Tibial nerve (tissue), 4 donors: ENCODE data around the gene PRRT4.

Source experiments
- EP300 ChIP-seq, 2 donors: sonication (generic); formaldehyde crosslinking; IDR thresholded peaks; one replicate each; pipeline ENCODE4 v1.6.1; 2017; ENCODE audit warnings: antibody characterized with exemption in 2 of 2, mild to moderate bottlenecking in 1 of 2
- TF ChIP-seq, protein P1 (sequence below), 5 experiments: fragments of 200-600 bp in 3 of 5; fragments of 450-650 bp in 2 of 5; sonication (generic) in 3 of 5; IDR thresholded peaks; one replicate each; pipeline ENCODE4 v1.5.1; 2016 to 2019; ENCODE audit warnings: antibody characterized with exemption in 5 of 5, mild to moderate bottlenecking in 3 of 5, moderate library complexity in 2 of 5

DNA sequence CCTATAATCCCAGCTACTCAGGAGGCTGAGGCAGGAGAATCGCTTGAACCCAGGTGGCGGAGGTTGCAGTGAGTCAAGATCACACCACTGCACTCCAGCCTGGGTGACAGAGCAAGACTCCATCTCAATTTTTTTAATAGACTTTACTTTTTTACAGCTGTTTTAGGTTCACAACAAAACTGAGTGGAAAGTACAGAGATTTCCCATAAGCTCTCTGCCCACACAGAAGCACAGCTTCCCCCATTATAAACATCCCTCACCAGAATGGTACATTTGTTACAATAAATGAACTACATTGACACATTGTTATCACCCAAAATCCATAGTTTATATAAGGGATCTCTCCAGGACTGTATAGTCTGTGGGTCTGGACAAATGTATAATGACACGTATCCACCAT lies 14.6 kb upstream of the PRRT4 start:
- TF ChIP-seq, protein P1, sequence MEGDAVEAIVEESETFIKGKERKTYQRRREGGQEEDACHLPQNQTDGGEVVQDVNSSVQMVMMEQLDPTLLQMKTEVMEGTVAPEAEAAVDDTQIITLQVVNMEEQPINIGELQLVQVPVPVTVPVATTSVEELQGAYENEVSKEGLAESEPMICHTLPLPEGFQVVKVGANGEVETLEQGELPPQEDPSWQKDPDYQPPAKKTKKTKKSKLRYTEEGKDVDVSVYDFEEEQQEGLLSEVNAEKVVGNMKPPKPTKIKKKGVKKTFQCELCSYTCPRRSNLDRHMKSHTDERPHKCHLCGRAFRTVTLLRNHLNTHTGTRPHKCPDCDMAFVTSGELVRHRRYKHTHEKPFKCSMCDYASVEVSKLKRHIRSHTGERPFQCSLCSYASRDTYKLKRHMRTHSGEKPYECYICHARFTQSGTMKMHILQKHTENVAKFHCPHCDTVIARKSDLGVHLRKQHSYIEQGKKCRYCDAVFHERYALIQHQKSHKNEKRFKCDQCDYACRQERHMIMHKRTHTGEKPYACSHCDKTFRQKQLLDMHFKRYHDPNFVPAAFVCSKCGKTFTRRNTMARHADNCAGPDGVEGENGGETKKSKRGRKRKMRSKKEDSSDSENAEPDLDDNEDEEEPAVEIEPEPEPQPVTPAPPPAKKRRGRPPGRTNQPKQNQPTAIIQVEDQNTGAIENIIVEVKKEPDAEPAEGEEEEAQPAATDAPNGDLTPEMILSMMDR (IDR thresholded peaks at IDR 0.05) = no peak
- TF ChIP-seq EP300 (IDR thresholded peaks at IDR 0.05) = no peak
